Upper lobe of right lung (tissue), 1 donor: ENCODE data around the gene DDC. TPM values are rescaled to one million over a fixed set of nuclear protein-coding genes. Genes with fewer than 3 reads are reported as not detected.

Experiments used
- ATAC-seq: fragments of 200-7000 bp; cut with Tn5 transposase; one replicate; pipeline ENCODE4 v1.9.1; 2020; ENCODE audit warnings: mild to moderate bottlenecking, moderate library complexity
- DNase-seq: peaks from one replicate; pipeline ENCODE4 v3.0.0-alpha.2; 2020
- H3K27ac ChIP-seq: fragments of 200-600 bp; one replicate; pipeline ENCODE4 v1.8.0; 2022
- H3K27me3 ChIP-seq: fragments of 200-600 bp; one replicate; pipeline ENCODE4 v1.8.0; 2022; ENCODE audit warnings: mild to moderate bottlenecking
- H3K36me3 ChIP-seq: fragments of 200-600 bp; one replicate; pipeline ENCODE4 v1.8.0; 2022
- H3K4me1 ChIP-seq: fragments of 200-600 bp; one replicate; pipeline ENCODE4 v1.8.0; 2022
- H3K4me3 ChIP-seq: fragments of 200-600 bp; one replicate; pipeline ENCODE4 v1.8.0; 2022; ENCODE audit warnings: mild to moderate bottlenecking
- H3K9me3 ChIP-seq: fragments of 200-600 bp; one replicate; pipeline ENCODE4 v1.8.0; 2022
- CTCF ChIP-seq: fragments of 200-600 bp; IDR thresholded peaks from one replicate; pipeline ENCODE4 v1.8.0; 2022; ENCODE audit warnings: antibody characterized with exemption
- intact Hi-C: fragments of 100-400 bp; cut with DNase I; formaldehyde crosslinking; loops from one replicate; pipeline ENCODE4 v1.11.0; 2022
- total RNA-seq: library from RNA; stranded (reverse); fragmentation: NEBNext Ultra II Directional; extraction: Animal tissue kit (Norgen Biotek cat#: 25700); gene quantifications from one replicate; pipeline ENCODE4 v1.2.1, GENCODE V29; 2021
- donor health status: DM: no; HTN: yes; CAD: no; lungs with severe emphysema.

DDC gene
- total RNA-seq, 1 donor from 2014 or later, result 3.1 TPM

- no peak overlapping the region for H3K27ac ChIP-seq
- DNase-seq, result no peak
- no peak overlapping the region for H3K4me3 ChIP-seq
- no peak for TF ChIP-seq CTCF
- intact Hi-C loops, result no loop called here
- no peaks in the 10 kb centered on the region for H3K4me1 ChIP-seq
- H3K27me3 ChIP-seq, result no peaks in the 10 kb centered on the region
- peaks cover 79% of the 10 kb centered on the region for H3K36me3 ChIP-seq
- H3K9me3 ChIP-seq, result no peaks in the 10 kb centered on the region
- no peak for ATAC-seq
Observed at GRCh38 chr7:50607524-50608125, 42.4 kb upstream of the DDC start.

GRCh38 chr7:50605059-50605458 is 39.9 kb upstream of the DDC start:
- Histone ChIP-seq H3K27me3 (no peaks in the 10 kb centered on the region), H3K4me3 (no peak overlapping the region), H3K36me3 (peaks cover 59% of the 10 kb centered on the region), H3K4me1 (no peaks in the 10 kb centered on the region), H3K9me3 (no peaks in the 10 kb centered on the region), H3K27ac (no peak overlapping the region)
- intact Hi-C loops, result no loop called here
- DNase-seq (no peak), ATAC-seq (peak; percentile 19)
- TF ChIP-seq CTCF, result no peak

GRCh38 chr7:50603287-50603686 is 38.1 kb upstream of the DDC start:
- Histone ChIP-seq H3K27ac (no peak overlapping the region), H3K9me3 (no peaks in the 10 kb centered on the region), H3K27me3 (no peaks in the 10 kb centered on the region), H3K4me3 (no peak overlapping the region), H3K4me1 (no peaks in the 10 kb centered on the region), H3K36me3 (peaks cover 50% of the 10 kb centered on the region)
- no peak for DNase-seq
- ATAC-seq, result no peak
- intact Hi-C loops, result no loop called here
- no peak for TF ChIP-seq CTCF

- H3K36me3 ChIP-seq, result peaks cover 28% of the 10 kb centered on the region
- no peak for DNase-seq
- no peaks in the 10 kb centered on the region for H3K4me1 ChIP-seq
- intact Hi-C loops, result no loop called here
- H3K9me3 ChIP-seq, result no peaks in the 10 kb centered on the region
- H3K27me3 ChIP-seq, result no peaks in the 10 kb centered on the region
- H3K4me3 ChIP-seq, result no peak overlapping the region
- no peak overlapping the region for H3K27ac ChIP-seq
- TF ChIP-seq CTCF, result no peak
- ATAC-seq, result no peak
Observed at GRCh38 chr7:50599385-50599784, 34.2 kb upstream of the DDC start.

- ATAC-seq (no peak), DNase-seq (no peak)
- no peaks in the 10 kb centered on the region for H3K27me3 ChIP-seq
- no peak overlapping the region for H3K27ac ChIP-seq
- TF ChIP-seq CTCF, result no peak
- H3K9me3 ChIP-seq, result no peaks in the 10 kb centered on the region
- H3K4me3 ChIP-seq, result no peak overlapping the region
- no peaks in the 10 kb centered on the region for H3K4me1 ChIP-seq
- intact Hi-C loops, result no loop called here
- peaks cover 21% of the 10 kb centered on the region for H3K36me3 ChIP-seq
Observed at GRCh38 chr7:50598460-50599343, 33.5 kb upstream of the DDC start.
